ENCODE results near the gene CAMTA1.

The CAMTA1 gene

DNA sequence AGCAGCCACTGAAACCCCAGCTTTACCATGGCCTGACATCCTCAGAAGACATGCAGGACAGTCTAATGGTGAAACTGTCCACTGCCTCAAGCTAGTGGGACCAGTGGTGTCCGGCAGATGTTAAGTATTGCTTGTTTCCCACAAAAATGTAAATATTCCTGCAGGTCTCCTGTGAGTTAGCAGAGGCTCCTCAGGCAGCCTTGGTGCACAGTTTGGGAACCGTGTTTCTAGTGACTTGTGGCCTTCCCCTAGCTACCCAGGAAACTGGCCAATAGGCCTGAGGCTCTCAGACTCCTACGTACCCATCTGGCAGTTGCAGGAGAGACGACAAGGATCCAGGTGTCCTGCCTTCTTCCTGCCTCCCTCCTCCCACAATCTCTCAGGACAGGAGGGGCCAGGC, 142.4 kb downstream of the CAMTA1 start:
- no peak for DNase-seq (ENCODE audit: low read depth in 2 of 2)

DNA sequence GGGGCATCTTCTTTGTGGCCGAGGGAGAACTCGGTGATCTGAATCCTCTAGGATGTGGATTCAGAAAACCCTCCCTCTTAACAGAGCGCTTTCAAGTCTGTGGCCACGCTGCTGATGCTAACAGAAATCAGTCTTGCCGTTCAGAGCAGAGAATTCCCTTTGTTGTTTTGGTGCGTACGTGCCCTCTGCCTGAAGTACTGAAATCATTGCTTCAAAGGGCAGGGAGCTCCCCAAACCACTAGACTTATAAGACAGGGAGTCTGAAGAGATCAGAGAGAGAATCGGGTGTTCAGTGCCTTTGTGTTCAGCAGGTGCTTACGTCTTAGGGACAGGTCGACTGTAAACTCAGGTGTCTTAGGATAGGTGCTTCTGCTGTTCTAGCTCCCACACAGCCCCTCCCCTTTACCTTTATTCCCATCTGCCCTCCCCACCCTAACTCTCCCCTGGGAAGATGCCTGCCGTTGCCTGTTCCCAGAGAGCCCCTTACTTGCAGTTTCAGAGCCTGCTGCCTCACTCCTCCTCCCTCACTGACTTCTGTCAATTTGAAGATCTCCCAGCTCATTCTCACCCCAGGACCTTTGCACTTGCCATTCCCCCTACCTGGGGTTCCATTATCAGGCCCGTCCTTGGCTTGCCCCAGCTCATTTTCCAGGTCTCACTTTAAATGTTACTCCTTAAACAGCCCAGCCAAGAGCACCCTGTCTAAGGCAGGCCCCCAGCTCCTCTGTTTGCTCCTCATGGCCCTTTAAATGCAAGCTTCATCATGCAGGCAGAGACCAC, 143.0 kb downstream of the CAMTA1 start:
- no peak for DNase-seq (ENCODE audit: low read depth in 2 of 2)

DNA sequence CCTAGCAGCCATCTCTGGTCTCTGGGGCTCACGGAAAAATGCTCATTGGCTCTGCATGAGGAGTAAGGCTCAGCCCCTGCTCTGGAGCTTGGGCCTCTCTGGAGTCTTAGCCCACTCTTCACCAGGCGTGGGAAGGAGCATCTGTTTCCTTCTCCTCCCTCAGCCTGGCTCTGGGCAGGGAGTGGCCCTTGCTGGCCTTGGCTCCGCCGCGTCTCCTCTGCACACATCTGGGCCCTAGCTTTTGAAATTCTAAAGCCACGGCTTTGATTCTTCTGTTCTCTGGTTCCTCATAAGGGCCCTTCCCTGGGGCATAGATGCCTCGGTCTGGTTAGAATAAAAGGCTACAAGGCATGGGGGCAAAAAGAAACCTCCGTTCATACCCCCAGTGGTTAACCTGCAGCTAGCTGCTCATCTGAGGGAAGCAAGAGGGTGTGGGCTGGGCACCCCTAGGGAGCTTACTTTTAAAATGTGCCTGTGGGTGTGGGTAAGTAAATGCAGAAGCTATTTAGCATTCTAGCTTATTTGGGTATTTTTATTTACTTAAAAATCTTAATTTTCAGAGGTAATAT, 145.6 kb downstream of the CAMTA1 start:
- DNase-seq (ENCODE audit: low read depth in 2 of 2), result no peak

DNA sequence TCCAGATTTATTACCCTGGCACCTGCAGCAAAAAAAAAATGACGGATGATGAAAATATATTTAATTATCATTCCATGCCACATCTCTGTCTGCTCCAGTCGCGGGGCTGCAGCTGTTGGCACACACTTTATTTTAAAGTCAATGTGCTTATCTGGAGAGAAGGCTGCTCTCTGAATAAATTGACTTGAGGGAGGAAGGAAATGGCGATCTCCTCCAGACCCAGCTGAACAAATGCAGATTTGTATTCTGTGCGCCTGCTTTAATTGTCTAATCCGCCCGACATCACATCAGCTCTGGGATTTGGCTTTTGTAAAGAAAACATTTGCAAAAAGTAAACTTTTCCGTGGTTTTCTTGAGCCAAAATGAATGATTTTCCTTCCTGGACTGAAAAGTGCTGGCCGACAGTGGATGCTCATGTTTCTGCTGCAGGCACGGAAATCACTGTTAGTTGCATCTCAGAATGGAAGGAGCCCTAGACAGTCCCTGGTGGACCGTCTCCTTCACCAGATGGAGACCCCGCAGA, 150.2 kb downstream of the CAMTA1 start:
- DNase-seq (ENCODE audit: low read depth in 2 of 2), result no peak

DNA sequence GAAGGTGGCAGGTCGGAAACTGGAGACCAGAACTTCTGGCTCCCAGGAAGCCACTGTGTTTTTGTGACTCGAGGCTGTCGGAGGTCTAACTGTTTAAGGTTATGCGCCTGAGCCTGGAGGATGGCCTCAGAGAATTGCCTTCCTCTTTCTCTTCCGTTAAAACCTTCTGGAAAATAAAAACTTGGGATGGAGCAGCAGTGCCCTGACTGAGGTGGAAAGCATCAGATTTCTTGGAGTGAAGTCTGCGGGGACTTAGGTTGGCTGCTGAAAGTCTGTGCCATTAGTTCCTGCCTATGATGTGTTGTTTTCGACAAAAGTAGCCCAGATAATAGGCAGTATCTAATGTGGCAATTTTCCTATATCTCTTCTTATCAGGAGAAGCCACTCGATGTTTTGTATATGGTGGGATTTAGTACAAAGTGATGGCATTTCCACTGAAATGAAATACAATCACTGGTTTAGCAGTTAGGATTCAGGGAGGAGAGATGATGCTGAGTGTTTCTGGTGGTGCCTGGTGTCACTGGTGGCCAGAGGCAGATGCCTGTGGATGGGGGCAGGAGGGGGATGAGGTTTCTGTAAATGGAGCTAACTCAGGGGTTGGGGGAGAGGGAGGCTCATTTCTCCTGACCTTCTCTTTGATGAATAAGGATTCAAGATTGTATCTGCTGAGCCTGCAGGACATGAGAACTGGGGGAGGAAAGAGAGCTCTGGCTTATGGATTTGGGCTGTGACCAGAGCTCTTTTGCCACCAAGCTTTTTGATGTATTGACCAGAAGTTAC, 150.8 kb downstream of the CAMTA1 start:
- DNase-seq (ENCODE audit: low read depth in 2 of 2), result no peak

DNA sequence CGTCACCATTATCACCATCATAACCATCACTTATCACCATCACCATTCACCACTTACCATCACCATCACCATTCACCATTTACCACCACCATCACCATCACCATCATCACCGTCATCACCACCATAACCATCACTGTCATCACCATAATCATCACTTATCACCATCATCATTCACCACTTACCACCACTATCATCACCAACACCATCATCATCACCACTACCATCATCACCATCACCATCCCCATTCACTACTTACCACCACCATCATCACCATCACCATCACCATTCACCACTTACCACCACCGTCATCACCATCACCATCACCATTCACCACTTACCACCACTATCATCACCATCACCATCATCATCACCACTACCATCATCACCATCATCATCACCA, 151.8 kb downstream of the CAMTA1 start:
- DNase-seq (ENCODE audit: low read depth in 2 of 2), result no peak

DNA sequence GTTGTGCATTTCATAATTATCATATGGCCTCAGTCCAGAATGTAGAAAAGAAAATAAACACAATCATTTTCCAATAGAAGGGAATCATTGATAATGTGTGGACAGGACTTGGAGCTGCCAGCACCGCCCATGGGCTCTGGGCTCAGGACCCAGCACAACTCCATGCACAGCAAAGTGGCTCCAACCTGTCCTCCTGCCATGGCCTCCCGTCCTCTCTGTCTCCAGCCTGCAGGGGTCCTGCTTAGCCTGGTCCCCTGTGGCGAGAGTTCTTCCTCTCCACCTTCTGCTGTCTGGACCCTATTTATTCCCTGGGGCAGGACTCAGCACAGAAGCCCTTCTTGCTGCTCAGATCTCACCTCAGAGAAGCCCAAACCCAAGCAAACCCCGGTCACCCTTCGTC, 154.1 kb downstream of the CAMTA1 start:
- DNase-seq (ENCODE audit: low read depth in 2 of 2), result no peak

DNA sequence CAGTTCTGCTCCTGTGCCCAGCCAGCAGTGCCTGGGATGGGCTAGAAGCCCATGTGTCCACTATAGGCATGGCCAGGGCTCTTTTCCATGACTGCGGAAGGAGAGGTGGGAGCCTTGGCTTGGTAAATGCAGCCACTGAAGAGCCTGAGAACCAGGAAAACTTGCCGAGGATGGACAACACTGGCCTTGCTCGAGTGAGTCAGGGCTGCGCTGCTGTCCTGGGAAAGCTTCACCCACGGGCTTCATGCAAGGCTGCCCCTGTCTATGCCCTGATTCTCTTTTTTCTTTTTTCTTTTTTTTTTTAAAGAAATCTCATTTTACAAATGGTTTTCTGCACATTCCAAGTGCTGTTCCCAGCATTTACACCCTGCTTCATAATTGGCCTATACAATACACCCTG, 156.5 kb downstream of the CAMTA1 start:
- DNase-seq (ENCODE audit: low read depth in 2 of 2), result no peak

DNA sequence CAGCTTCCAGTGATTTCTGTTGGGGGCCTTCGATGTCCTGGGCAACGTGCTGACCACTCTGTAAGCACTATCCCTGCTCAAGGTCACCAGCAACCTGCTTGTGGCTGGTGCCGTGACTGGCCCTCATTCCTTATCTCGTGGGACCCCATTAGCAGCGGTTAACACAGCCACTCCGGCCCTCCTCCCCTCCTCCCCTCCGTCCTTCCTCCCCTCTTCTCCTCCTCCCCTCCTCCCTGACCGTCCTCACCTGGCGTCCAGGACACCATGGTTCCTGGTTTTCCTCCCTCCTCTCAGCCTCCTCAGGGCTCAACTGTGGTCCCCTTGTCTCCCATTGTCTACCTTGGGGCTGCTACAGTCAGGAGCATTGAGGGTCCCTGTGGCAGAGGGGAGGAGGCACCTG, 157.7 kb downstream of the CAMTA1 start:
- DNase-seq (ENCODE audit: low read depth in 2 of 2), result no peak

DNA sequence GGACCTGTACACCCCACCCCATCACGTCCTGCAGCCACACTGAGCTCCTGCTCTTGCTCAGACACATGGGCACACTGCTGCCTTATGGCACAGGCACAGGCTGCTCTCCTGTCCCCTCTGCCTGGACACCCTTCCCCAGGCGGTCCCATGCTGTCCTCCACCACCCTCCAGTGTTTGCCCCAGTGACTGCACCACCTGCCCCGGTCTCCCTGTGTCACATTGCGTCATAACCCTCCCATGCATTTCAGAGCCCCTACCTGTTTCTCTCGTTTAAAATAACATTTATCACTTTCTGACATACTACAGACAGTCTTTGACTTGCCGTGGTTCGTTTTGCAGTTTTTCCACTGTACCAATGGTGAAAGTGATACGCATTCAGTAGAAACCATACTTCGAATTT, 159.2 kb downstream of the CAMTA1 start:
- no peak for DNase-seq (ENCODE audit: low read depth in 2 of 2)

DNA sequence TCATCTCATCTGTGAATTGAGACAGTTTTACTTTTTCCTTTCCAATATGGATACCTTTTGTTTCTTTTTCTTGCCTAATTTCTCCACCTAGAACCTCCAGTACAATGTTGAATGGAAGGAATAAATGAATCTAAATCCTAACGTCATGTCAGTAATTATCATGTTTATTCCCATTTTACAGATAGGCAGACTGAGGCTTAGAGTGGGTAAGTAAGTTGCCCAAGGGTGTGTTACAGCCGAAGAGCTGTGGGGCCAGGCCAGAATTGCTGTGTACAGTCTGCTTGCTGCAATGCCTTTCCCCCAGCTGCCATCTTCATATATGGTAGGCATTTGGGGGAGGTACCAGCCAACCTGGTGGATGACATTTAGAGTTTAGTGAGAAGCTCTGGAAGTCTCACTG, 162.7 kb downstream of the CAMTA1 start:
- no peak for DNase-seq (ENCODE audit: low read depth in 2 of 2)

DNA sequence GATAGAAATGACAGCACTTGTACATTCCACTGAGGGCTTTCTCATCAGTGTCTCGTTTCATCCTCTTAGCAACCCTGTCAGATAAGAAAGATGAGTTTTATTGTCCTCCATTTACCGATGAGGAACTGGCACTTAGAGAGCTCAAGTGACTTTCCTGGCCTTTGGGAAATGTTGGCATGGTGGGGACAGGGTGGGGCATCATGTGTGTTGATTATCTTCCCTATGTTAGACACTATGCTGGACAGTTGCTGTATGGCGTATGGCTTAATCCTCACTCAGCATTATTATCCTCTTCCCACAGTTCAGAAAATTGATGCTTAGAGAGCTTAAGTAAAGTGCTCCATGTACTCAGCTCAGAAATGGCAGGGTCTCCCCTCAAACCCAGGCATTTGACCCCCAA, 163.2 kb downstream of the CAMTA1 start:
- DNase-seq (ENCODE audit: low read depth in 2 of 2), result no peak

DNA sequence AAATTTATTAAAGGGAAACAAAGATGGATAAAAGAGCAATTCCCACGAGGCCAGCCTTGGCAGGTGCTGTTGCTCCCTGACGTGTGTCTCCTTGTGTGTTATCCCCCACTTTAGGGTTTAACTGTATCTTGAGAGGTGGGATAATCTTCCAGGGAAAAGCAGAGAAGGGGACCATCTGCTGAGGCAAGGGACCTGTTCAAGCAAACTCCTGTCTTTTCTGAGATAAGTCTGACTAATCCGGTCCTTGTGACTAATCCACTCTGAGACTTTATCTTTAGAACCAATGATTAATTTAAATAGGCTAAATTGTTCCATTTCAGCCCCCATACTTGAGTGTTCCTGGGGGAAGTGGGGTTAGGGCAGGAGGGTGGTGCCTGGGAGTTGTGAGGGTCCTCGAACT, 163.6 kb downstream of the CAMTA1 start:
- no peak for DNase-seq (ENCODE audit: low read depth in 2 of 2)

DNA sequence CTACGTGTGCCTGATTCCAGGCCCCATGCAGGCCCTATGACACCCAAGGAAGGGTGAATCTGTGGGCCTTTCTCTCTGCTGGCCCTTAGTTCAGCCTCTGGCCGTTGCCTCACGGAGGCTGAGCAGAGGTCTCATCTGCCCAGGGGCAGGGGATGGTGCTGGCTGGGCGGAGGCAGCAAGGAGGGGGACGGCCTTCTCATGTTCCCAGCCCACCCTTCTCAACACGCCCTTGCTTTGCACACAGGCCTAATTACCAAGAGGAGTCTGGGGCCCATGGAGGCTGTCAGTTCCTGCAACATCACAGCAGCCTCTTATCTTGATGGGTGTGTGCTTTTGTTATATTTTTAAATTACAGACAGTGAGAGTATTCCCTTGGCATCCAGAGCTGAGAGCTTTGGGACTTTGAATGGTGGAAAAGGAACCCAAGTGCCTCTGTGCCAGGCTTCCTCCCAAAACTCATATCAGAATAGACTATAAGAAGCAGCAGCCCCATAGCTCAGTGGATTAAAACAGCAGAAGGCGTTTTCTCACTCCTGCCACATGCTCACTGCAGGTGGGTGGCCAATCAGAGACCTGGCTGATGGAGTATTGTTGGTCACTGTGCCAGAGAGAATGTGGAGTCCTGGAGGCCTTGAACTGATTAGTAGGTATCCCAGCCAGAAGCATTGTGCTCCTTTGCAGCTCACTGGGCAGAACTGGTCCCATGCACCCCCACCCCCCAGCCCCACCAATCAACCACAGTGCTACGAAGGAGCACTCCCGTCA, 164.9 kb downstream of the CAMTA1 start:
- DNase-seq (ENCODE audit: low read depth in 2 of 2), result no peak

DNA sequence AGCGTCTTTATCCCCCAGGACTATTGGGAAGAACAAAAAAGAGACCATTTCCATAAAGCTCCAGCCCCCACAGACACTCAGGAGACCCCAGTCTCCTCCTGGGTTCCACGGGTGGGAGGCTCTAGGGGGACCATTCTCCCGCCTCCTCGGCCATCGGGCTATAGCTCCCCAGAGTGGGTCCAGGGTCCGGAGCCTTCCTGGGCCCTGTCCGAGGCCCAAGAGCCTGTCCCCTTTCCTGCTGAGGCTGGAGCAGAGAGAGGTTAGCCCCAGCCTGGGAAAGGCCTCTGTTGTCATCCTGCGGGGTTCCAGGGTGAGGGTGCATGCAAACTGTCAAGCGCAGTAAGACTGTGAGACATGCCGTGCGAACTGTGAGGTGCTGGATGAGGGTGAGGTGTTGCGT, 166.3 kb downstream of the CAMTA1 start:
- DNase-seq (ENCODE audit: low read depth in 2 of 2), result no peak

DNA sequence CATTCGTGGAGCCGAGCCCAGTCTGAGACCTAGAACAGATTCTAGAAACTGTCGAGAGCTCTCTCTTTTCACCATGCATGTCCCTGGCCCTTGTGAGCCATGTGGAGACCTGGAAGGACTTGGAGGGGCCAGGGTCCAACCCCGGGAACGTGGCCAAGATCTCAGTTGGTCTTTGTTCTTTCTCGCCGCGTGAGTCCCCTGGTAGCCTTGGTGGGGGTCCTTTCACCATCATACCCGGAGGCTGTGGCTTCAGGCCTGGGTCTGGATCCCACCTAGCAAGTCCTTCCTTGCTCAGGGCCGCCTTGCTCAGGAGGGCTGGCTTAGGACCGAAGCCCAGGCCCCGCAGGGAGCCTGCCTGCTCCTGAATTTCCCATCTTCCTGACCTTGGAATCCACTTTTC, 168.0 kb downstream of the CAMTA1 start:
- no peak for DNase-seq (ENCODE audit: low read depth in 2 of 2)

DNA sequence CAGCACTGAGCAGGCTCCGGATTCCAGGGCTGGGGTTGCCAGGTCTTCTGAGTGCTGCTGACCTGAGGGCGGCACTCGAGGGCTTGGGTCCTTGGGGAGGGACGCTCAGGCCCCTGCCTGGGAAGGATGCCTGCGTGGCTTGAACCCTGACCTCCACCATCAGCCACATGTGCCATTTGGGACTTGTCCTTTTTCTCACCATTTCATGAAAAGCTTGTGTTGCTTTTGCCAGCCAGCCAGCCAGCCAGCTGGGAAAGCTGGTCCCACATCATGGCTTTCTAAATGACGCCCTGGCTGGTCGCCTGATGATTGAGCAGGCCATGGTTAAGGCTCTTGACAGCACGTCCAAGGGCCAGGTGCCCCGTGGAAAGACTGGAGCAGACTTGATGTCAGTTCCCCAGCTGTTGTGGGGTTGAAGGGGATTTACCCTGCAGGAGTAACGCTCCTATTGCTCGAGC, 168.7 kb downstream of the CAMTA1 start:
- DNase-seq (ENCODE audit: low read depth in 2 of 2), result no peak

DNA sequence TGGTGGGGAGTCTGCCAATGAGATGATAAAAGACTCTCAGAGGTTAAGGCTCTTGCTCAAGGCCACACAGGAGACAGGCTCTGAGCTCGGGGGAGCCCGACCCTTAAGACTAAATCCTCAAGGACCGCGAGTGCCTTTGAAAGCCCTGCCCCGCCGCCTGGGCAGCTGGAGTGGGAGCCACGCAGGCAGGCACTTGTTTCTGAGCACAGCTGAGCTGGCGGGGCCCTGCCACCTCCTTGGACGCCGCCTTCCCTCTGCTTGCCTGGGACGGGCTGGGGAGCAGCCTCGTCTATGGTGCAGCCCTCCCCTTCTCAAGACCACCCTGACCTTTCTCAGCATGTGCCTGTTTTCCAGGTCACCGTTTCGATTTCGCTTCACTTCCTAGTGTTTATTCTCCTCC, 169.3 kb downstream of the CAMTA1 start:
- DNase-seq (ENCODE audit: low read depth in 2 of 2), result no peak

DNA sequence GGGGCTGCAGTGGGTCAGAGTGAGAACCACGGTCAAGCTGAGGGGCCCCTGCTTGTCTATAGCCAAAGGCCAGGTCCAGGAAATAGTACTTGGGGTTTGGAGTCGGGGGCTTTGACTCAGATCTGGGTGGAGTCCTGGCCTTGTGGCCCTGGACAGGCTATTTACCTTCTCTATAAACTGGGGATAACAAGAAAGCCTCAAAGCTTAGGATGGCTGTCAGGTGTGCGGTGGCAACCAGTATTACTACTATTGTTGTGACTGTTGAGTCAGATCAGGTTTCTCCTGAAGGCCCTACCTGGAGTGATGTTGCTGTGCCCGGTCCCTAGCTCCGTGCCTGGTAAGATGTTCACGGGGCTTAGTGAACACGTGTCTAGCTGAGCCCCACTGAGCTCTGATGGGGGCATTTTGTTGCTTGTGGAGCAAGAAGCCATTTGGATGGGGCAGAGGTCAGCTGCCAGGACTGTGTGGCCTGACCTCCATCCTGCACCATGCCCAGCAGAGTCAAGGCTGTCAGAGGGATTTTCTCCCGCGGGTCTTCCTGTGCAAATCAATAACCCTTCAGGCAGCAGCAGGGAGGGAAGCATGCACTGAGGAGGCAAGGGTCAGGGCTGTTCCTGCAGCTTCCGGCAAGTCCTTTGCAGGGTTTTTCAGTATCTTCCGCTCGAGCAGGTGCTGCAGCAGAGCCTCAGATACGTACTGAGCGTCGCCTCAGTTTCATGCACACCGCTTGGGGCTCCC, 170.3 kb downstream of the CAMTA1 start:
- DNase-seq (ENCODE audit: low read depth in 2 of 2), result no peak

DNA sequence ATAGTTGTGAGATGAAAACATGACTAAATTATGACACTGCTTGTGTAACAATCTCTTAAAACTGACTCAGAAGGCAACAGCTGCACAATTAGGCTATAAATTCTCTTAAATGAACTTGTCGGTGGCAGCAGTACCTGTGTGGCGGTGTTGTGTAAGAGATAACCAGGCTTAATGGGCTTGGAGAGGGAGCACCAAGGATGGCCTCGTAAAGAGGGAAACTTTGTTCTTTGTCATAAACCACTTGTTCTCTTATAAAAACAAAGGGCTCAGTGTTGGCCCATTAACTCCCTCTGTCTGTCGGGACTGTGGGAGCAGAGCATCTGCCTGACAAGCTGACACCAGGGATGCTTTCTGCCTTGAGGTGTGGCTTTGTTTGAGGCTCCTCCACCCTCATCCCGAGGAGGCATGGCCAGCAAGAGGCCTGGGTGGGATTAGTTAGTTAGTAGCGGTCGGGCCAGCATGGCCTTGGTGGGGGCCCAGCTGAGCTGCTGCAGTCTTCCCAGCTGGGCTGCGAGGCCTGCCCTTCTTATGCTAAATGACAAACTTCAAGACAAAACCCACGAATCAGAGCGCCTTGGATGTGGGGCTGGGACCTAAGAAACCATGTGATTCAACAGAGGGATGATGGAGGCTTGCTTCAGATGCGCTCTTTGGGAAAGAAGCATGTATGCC, 171.4 kb downstream of the CAMTA1 start:
- no peak for DNase-seq (ENCODE audit: low read depth in 2 of 2)

DNA sequence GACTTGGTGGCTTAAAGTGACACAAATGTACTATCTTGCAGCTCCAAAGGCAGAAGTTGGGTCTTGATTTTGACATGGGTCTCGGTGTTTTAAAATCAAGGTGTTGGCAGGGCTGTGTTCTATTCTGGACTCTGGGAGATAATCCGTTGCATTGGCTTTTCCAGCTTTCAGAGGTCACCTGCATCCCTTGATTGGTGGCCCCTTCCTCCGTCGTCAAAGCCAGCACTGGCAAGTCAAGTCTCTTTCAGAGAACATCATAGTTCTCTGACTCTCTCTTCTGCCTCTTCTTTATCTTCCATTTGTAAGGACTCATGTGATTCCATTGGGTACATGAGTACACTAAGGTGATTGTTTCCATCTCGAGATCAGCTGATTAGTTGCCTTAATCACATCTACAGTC, 172.1 kb downstream of the CAMTA1 start:
- no peak for DNase-seq (ENCODE audit: low read depth in 2 of 2)
